Superior temporal gyrus (tissue), 1 donor: ENCODE measurements around the gene MPC1.
A peak's percentile ranks its signal among the peaks of the same experiment; 100 is the strongest.
"Not testable (repeated sequence)": the region's sequence is repeated elsewhere in the genome, so short reads cannot be mapped to it uniquely, and the experiment has no call there.

ENCODE experiments used
- DNase-seq: peaks from one replicate; pipeline ENCODE4 v3.0.0-alpha.2; 2016; ENCODE audit errors: extremely low spot score

Gene MPC1

GRCh38 chr6:166406197-166406596, 23.5 kb upstream of the MPC1 start:
- no peak for DNase-seq

- DNase-seq: no peak
Observed at GRCh38 chr6:166405386-166405785, 22.6 kb upstream of the MPC1 start.

DNA sequence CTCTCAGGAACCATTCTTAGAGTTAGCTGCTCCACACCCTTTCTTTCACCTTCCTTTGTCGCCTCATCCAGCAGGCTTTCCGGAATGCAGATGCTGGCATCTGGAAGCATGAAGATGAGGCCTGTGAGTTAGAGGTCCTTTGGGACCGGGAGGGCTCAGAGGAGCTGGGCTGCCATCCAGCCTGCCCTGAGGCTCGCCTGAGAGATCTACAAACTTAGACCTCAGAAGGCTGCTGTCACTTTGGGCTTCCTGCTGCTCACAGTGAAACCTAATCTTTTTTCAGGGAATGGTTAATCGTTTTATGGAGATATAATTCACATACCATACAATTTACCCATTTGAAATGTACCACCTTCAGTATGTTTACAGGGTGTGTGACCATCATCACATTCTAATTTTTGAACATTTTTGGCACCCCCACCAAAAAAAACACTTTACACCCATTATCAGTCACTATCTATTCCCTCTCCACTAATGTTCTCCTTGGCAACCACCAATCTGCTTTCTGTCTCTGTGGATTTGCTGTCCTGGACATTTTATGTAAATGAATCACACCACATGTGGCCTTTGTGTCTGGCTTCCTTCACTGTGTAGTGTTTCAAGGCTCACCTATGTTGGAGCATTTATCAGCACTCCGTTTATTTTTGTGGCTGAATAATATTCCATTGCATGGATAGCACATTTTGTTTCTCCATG, 20.0 kb upstream of the MPC1 start:
- DNase-seq: no peak

- DNase-seq: peak; percentile 93
Observed at GRCh38 chr6:166400649-166401250, 18.0 kb upstream of the MPC1 start.

GRCh38 chr6:166400181-166400580, 17.4 kb upstream of the MPC1 start:
- no peak for DNase-seq

- no peak for DNase-seq
Observed at GRCh38 chr6:166398348-166398747, 15.6 kb upstream of the MPC1 start.

DNA sequence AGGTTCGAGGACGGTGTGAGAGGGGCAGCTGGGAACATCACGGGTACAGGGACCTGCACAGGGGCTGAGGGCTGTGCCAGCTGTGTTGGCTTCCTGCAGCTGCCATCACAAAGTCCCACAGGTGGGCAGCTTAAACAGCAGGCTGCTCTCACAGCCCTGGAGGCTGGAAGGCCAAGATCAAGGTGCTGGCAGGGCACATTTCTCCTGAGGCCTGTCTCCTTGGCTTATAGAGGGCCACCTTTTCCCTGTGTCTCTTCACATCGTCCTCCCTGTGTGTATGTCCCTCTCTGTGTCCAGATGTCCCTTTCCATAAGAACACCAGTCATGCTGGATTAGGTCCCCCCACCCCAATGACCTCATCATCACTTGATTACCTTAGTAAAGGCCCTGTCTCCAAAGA, 15.1 kb upstream of the MPC1 start:
- DNase-seq: no peak

DNA sequence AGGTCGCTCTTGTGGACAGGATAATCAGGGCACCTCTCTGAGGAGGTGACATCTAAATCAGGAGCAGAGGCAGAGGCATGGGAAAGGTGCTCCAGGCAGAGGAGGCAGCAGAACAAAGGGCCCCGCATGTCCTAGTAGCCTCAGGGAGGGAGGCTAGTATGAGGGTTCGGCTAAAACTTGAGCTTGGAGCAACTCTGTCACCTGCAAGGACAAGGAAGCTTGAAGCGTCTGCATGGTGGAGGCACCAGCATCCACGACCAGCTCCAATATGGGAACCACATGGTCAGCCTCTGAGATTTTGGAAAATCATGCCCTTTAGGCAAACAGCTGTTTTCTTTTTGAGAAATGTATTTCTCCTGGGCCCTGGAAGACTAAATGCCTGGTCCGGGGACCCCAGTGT, 13.0 kb upstream of the MPC1 start:
- DNase-seq: no peak

- DNase-seq: no peak
Observed at GRCh38 chr6:166395351-166395750, 12.6 kb upstream of the MPC1 start.

DNA sequence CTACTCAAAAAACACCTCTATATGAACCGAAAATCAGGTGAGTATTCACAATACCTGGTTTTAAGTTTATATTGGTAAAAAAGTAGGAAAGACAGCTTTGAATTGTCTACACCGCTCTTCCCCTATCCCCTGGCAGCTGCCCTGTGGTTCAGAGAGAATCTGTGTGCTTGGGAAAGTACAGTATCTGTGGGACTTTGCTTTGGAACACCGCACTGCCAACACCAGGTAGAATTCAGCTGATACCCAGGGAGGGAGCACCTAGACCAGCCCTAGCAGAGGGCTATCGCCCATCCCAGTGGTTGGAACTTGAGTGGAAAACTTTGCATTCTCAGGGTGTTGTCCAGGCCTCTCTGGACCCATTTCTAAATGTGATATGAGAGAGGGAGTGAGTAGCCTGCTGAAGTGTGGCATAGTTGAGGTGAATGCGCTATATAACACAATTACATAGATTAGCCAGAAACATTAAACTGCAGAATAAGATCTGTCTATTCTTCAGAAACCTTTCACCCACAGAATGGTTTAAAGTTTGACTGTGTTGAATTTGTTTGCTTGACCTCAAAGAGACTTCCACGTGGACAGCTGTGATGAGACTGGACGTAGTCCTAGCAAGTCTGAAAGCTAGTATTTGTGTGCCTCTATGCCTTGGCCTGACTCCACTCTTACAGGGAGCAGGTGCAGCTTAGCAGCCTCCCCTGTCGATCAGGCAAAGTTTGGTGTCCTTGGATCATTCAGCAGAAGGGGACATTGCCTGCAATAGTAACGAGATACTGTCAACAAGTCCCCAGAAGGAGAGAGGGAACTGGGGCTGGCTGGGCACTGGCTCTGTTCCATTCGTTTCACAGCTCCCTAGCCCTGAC, 11.5 kb upstream of the MPC1 start:
- no peak for DNase-seq

GRCh38 chr6:166393535-166393823, 10.7 kb upstream of the MPC1 start:
- DNase-seq: no peak

- DNase-seq: not testable (repeated sequence)
Observed at GRCh38 chr6:166392755-166393534, 10.2 kb upstream of the MPC1 start.

GRCh38 chr6:166389119-166389518, 6.4 kb upstream of the MPC1 start:
- DNase-seq: no peak

- DNase-seq: no peak
Observed at GRCh38 chr6:166388290-166389004, 5.7 kb upstream of the MPC1 start.

DNA sequence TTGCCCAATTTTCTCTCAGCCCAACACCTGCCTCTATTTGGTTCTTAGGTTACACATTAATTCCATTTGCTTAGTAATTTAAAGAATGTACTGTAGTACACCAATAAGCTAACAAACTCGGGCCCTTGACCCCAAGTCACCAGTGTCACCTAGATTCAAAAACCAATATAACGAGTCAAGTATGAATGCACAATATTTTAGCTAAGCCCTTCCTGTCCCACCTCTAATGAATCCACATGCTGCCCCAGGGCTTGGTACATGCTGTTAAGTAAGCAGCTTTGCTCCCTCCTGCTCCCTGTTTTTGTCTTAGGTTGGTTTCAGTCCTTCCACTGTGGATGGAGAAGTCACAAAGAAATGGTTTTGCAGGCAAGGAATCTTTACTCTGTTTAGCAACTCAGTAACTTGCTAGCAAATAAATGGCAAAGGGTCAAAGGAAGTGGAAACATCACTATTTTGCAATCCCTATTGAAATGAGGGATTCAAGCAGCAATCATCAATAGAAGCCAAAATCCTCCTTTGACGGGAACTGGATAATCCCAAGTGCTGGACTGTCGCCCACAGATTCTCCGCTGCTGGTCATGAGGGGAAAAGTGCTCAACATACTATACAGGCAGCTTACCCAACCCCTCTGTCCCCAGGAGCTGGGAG, 5.0 kb upstream of the MPC1 start:
- DNase-seq: no peak

DNA sequence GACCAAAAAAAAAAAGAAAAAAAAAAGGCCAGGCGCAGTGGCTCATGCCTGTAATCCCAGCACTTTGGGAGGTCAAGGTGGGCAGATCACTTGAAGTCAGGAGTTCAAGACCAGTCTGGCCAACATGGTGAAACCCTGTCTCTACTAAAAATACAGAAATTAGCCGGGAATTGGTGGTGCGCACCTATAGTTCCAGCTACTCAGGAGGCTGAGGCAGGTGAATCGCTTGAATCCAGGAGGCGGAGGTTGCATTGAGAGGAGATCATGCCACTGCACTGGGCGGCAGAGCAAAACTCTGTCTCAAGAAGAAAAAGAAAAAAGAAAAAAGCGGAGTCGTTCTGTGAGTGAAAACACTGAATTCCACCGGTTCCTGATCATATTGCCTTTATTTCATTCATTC, 4.4 kb upstream of the MPC1 start:
- DNase-seq: not testable (repeated sequence)

- no peak for DNase-seq
Observed at GRCh38 chr6:166386111-166386510, 3.4 kb upstream of the MPC1 start.

DNA sequence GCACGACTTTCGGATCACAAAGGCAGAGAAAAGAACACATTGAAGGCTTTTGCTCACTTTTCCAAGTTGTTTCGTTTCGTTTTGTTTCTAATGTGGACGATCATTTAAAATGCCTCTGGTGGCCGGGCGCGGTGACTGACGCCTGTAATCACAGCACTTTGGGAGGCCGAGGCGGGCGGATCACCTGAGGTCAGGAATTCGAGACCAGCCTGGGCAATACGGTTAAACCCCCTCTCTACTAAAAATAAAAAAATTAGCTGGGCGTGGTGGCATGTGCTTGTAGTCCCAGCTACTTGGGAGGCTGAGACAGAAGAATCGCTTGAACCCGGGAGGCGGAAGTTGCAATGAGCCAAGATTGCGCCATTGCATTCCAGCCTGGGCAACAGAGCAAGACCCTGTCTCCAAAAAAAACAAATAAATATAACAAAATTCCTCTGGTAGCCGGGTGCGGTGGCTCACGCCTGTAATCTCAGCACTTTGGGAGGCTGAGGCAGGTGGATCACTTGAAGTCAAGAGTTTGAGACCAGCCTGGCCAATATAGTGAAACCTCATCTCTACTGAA, 1.1 kb upstream of the MPC1 start:
- DNase-seq: not testable (repeated sequence)

DNA sequence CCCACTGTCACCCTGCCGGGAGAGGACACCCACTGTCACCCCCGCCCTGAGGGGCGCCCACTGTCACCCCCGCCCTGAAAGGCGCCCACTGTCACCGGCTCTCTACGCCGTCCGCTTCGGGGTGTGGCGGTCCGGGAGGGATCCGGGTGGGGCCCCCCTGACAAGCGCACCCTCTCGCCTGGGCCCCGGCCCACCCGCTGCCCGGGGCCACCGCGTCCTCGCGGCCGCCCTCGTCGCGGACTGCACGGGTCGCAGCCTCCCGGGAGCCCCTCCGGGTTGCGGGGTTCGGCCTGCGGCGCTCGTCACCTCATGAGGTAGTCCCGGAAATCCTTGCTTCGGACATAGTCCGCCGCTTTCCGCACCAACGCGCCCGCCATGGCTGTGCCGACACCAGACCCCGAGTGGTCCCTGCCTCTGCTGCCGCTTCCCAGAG, 224 bp downstream of the MPC1 start:
- DNase-seq: no peak

GRCh38 chr6:166381733-166382499, 824 bp downstream of the MPC1 start:
- DNase-seq: peak; percentile 65
